Loucy (cell line): ENCODE data around the gene RUVBL2.

Source experiments
- H2AFZ ChIP-seq: fragments of 200-600 bp; sonication (generic); 2 replicates; pipeline ENCODE4 v1.6.0; 2016; ENCODE audit warnings: antibody characterized with exemption, mild to moderate bottlenecking, low read length, moderate library complexity
- H3F3A ChIP-seq: fragments of 200-600 bp; 2 replicates; pipeline ENCODE4 v1.6.0; 2016; ENCODE audit warnings: antibody characterized with exemption, low read depth, mild to moderate bottlenecking
- H3K27me3 ChIP-seq: fragments of 200-600 bp; sonication (generic); 2 replicates; pipeline ENCODE4 v1.6.1; 2014; ENCODE audit warnings: low read length, mild to moderate bottlenecking; ENCODE audit not compliant: insufficient read depth, poor library complexity, severe bottlenecking
- H3K36me3 ChIP-seq: fragments of 200-600 bp; sonication (generic); 2 replicates; pipeline ENCODE4 v1.6.1; 2016; ENCODE audit warnings: low read length; ENCODE audit not compliant: insufficient read depth
- H3K4me1 ChIP-seq: fragments of 200-600 bp; sonication (generic); 2 replicates; pipeline ENCODE4 v1.5.1; 2014; ENCODE audit warnings: low read length, mild to moderate bottlenecking; ENCODE audit not compliant: insufficient read depth, poor library complexity, severe bottlenecking
- H3K4me2 ChIP-seq: fragments of 200-600 bp; sonication (generic); 2 replicates; pipeline ENCODE4 v1.6.0; 2014; ENCODE audit warnings: antibody characterized with exemption, low read length, low read depth, mild to moderate bottlenecking; ENCODE audit not compliant: poor library complexity, severe bottlenecking
- H3K4me3 ChIP-seq: fragments of 200-600 bp; sonication (generic); 2 replicates; pipeline ENCODE4 v1.5.1; 2014; ENCODE audit warnings: low read length, mild to moderate bottlenecking, mixed read lengths; ENCODE audit not compliant: poor library complexity, severe bottlenecking
- H3K79me2 ChIP-seq: fragments of 200-600 bp; sonication (generic); 2 replicates; pipeline ENCODE4 v1.6.1; 2014; ENCODE audit warnings: low read length; ENCODE audit not compliant: insufficient read depth
- H3K9ac ChIP-seq: fragments of 200-600 bp; sonication (generic); 2 replicates; pipeline ENCODE4 v1.6.0; 2014; ENCODE audit warnings: mild to moderate bottlenecking, low read depth, low read length, moderate library complexity; ENCODE audit not compliant: poor library complexity, severe bottlenecking
- H3K9me2 ChIP-seq: fragments of 200-600 bp; sonication (generic); replicated peaks from 2 replicates; pipeline ENCODE4 v1.6.1; 2016; ENCODE audit warnings: low read depth, low read length, mixed read lengths
- H3K9me3 ChIP-seq: fragments of 200-600 bp; sonication (generic); 2 replicates; pipeline ENCODE4 v1.6.1; 2014; ENCODE audit warnings: mild to moderate bottlenecking, antibody characterized with exemption, low read length, low read depth; ENCODE audit not compliant: insufficient read depth
- H4K20me1 ChIP-seq: fragments of 200-600 bp; sonication (generic); 2 replicates; pipeline ENCODE4 v1.6.0; 2014; ENCODE audit warnings: antibody characterized with exemption, low read length, mild to moderate bottlenecking; ENCODE audit not compliant: insufficient read depth, poor library complexity, severe bottlenecking
- EZH2phosphoT487 ChIP-seq: fragments of 200-600 bp; IDR thresholded peaks from 2 replicates; pipeline ENCODE4 v1.6.1; 2018; ENCODE audit warnings: antibody characterized with exemption, mild to moderate bottlenecking, moderate library complexity, borderline replicate concordance
- TF ChIP-seq, protein P1 (sequence below): fragments of 200-600 bp; sonication (generic); conservative IDR thresholded peaks from 2 replicates; pipeline ENCODE4 v1.5.1; 2014; ENCODE audit warnings: mild to moderate bottlenecking, antibody characterized with exemption, low read length

RUVBL2 gene

DNA sequence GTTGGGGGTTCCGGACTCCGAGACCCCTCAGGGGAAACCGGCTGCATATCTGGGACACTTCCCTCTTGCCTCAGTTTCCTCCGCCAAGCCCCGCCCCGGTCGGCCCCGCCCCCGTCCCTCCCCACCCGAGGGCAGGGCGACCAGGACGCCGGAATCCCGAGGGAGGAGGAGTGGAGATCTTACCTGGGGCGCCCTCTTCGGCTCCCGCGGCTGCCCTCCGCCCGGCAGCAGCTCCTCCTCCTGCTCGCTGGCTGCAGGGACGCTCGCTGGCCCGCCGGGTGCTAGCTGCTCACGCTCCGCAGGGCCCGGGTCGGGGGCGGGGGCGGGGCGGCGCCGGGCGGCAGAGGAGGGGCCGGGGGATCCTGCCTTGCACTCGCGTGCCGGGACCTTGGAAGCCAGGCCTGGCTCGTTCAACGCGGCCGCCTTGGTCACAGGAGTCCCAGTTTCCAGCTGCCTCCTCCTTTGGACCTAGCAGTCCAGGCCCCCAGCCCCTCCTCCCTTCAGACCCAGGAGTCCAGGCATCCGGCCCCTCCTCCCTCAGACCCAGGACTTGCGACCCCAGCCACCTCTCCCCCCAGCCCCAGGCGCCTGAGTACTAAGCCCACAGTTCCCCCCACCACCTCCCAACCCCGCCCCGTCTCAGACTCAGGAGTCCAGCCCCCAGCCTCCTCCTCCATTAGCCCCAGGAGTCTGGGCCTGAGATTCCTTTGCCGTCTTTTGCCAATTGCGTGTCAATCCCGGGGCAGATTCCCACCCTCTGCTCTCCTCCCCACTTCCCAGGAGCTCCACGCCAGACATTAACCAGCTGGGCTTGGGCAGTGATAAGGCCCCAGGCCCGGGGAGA lies 71.3 kb downstream of the RUVBL2 start, which contains the start of gene NTF4:
Gene NTF4 (minus strand): TSS at position 51 of the 844 bp plus-strand sequence. CDS start 2,821 bp downstream, outside the sequence.
- Histone ChIP-seq H3K9me3 (no peaks in the 10 kb centered on the region), H4K20me1 (no peaks in the 10 kb centered on the region), H3K36me3 (no peaks in the 10 kb centered on the region), H3K9me2 (no peaks in the 10 kb centered on the region), H3K27me3 (no peaks in the 10 kb centered on the region), H3K4me2 (peak within 1 kb of the TSS; percentile 16), H3K79me2 (no peaks in the 10 kb centered on the region), H3K4me1 (no peaks in the 10 kb centered on the region), H3F3A (no peaks in the 10 kb centered on the region), H3K4me3 (no peak within 1 kb of the TSS), H2AFZ (no peak within 1 kb of the TSS), H3K9ac (no peak within 1 kb of the TSS)
- TF ChIP-seq, protein P1, sequence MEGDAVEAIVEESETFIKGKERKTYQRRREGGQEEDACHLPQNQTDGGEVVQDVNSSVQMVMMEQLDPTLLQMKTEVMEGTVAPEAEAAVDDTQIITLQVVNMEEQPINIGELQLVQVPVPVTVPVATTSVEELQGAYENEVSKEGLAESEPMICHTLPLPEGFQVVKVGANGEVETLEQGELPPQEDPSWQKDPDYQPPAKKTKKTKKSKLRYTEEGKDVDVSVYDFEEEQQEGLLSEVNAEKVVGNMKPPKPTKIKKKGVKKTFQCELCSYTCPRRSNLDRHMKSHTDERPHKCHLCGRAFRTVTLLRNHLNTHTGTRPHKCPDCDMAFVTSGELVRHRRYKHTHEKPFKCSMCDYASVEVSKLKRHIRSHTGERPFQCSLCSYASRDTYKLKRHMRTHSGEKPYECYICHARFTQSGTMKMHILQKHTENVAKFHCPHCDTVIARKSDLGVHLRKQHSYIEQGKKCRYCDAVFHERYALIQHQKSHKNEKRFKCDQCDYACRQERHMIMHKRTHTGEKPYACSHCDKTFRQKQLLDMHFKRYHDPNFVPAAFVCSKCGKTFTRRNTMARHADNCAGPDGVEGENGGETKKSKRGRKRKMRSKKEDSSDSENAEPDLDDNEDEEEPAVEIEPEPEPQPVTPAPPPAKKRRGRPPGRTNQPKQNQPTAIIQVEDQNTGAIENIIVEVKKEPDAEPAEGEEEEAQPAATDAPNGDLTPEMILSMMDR = no peak
- TF ChIP-seq EZH2phosphoT487 = no peak
